Lung (tissue), 12 donors: ENCODE results near the gene CEP85L. TPM values are rescaled to one million over a fixed set of nuclear protein-coding genes. Genes with fewer than 3 reads are reported as not detected.

Source experiments
- ATAC-seq: fragments of 200-7000 bp; cut with Tn5 transposase; one replicate; pipeline ENCODE4 v1.9.1; 2020; ENCODE audit warnings: moderate number of reproducible peaks; ENCODE audit not compliant: insufficient read depth, low FRiP score
- DNase-seq, 3 donors: peaks; one replicate each; pipeline ENCODE4 v3.0.0-alpha.2; 2013 to 2017
- H3K27ac ChIP-seq, 2 donors: one replicate each; pipeline ENCODE4 v1.5.1; 2013; ENCODE audit warnings: mild to moderate bottlenecking in 2 of 2, moderate library complexity in 2 of 2, control low read depth in 1 of 2, inconsistent platforms in 1 of 2, low read depth in 1 of 2, low read length in 1 of 2
- H3K27me3 ChIP-seq, 3 donors: one replicate each; pipeline ENCODE4 v1.5.1; 2013; ENCODE audit warnings: low read length in 2 of 3; ENCODE audit not compliant: control insufficient read depth in 3 of 3, insufficient read depth in 3 of 3
- H3K36me3 ChIP-seq, 4 donors: one replicate each; pipeline ENCODE4 v1.5.1; 2013; ENCODE audit warnings: low read length in 4 of 4, mild to moderate bottlenecking in 1 of 4, moderate library complexity in 1 of 4; ENCODE audit not compliant: control insufficient read depth in 4 of 4, insufficient read depth in 4 of 4
- H3K4me1 ChIP-seq, 5 donors: one replicate each; pipeline ENCODE4 v1.5.1; 2013; ENCODE audit warnings: low read length in 5 of 5, mild to moderate bottlenecking in 2 of 5, moderate library complexity in 1 of 5; ENCODE audit not compliant: control insufficient read depth in 5 of 5, insufficient read depth in 5 of 5
- H3K4me3 ChIP-seq: one replicate; pipeline ENCODE4 v1.5.1; 2013; ENCODE audit warnings: mild to moderate bottlenecking, control low read depth, moderate library complexity
- H3K9ac ChIP-seq, 2 donors: one replicate each; pipeline ENCODE4 v1.5.1; 2013; ENCODE audit warnings: low read length in 2 of 2, control low read depth in 1 of 2; ENCODE audit not compliant: insufficient read depth in 1 of 2
- H3K9me3 ChIP-seq, 4 donors: one replicate each; pipeline ENCODE4 v1.5.1; 2013; ENCODE audit warnings: low read length in 3 of 4, mild to moderate bottlenecking in 1 of 4, moderate library complexity in 1 of 4; ENCODE audit not compliant: control insufficient read depth in 4 of 4, insufficient read depth in 3 of 4
- CTCF ChIP-seq: IDR thresholded peaks from 2 replicates; pipeline ENCODE4 v1.5.1; 2012; ENCODE audit warnings: mild to moderate bottlenecking; ENCODE audit errors: control extremely low read depth, extremely low read depth
- WGBS, 2 donors: extraction: QIAGEN DNeasy Blood & Tissue Kit; methylation state at CpG; one replicate each; pipeline ENCODE4 v1.1.7; 2013; 5-methylcytosine and 5-hydroxymethylcytosine counted together
- polyA plus RNA-seq, 2 donors: library from polyadenylated mRNA; stranded (reverse); fragments of 200-250 nt; gene quantifications; one replicate each; pipeline ENCODE4 v1.2.1, GENCODE V29; 2013
- total RNA-seq, 2 donors: library from RNA; depleted of rRNA in 1 of 2; stranded (reverse); fragments of >200 nt in 1 of 2; gene quantifications; one replicate each; pipeline ENCODE4 v1.2.1, GENCODE V29; 2014 to 2021
- donor health status: control.
- donor health status: control.
- donor health status: Bipolar disorder and iron deficiency.
- donor health status: healthy.
- donor health status: DM: yes; HTN: yes; CAD: no.

The CEP85L gene
- total and polyA plus RNA-seq, 4 donors = 1.3 to 40.8 (median 7.1) TPM

DNA sequence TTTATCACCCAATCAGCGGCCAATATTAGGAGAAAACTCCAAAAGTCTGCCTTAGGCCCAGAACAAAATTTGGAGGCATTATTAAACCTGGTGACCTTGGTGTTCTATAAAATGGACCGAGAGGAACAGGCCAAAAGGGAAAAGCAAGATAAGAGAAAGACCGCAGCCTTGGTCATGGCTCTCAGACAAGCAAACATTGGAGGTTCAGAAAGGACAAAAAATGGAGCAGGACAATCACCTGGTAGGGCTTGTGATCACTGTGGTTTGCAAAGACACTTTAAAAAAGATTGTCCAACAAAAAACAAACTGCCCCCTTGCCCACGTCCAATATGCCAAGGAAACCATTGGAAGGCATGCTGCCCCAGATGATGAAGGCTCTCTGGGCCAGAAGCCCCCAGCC, 31.2 kb downstream of the CEP85L start:
- WGBS, 2 donors = 93% methylated on average over 4 of the region's 4 CpGs
- ATAC-seq (no peak), DNase-seq (no peak)
- TF ChIP-seq CTCF = no peak
- no peak overlapping the region for H3K4me3 ChIP-seq
- H3K4me1 ChIP-seq = peaks cover 0 to 5% (median 0%) of the 10 kb centered on the region in 5 donors
- no peak overlapping the region for H3K9ac ChIP-seq
- peaks cover 0 to 10% (median 4%) of the 10 kb centered on the region in 4 donors for H3K36me3 ChIP-seq
- no peak overlapping the region for H3K27ac ChIP-seq
- no peaks in the 10 kb centered on the region for H3K27me3 ChIP-seq
- H3K9me3 ChIP-seq = peaks cover 0 to 4% (median 0%) of the 10 kb centered on the region in 4 donors

GRCh38 chr6:118618676-118619377, 32.6 kb downstream of the CEP85L start:
- ATAC-seq (peak; percentile 54), DNase-seq (peak in 2 of 3 donors; percentile 24 to 27)
- Histone ChIP-seq H3K9me3 (peaks cover 0 to 4% (median 0%) of the 10 kb centered on the region in 4 donors), H3K27me3 (no peaks in the 10 kb centered on the region), H3K27ac (no peak overlapping the region), H3K4me3 (no peak overlapping the region), H3K4me1 (peaks cover 0 to 5% (median 0%) of the 10 kb centered on the region in 5 donors), H3K9ac (no peak overlapping the region), H3K36me3 (peaks cover 0 to 6% (median 2%) of the 10 kb centered on the region in 4 donors)
- 39% methylated on average over 15 of the region's 15 CpGs for WGBS, 2 donors
- TF ChIP-seq CTCF = peak; percentile 81

DNA sequence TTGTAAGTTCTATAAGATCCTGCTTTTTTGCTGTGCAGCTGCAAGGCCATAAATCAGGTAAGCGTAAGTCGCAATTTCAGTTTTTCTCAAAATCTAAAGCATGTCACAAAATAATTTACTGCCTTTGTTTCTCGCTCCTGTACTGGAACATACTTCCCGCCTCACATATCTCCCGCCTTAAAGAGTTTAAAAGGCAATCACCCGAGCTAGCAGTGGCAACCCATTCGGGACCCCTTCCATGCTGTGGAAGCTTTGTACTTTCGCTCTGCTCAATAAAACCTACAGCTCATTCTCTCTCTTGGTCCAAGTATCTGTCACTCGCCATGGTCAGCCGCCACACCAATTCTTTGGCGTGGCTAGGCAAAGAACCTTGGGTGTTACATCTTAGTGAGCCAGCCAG, 34.0 kb downstream of the CEP85L start:
- H3K9ac ChIP-seq = no peak overlapping the region
- H3K27ac ChIP-seq = no peak overlapping the region
- 69 to 78% methylated on average over 11 of the region's 11 CpGs for WGBS, 2 donors
- H3K4me3 ChIP-seq = no peak overlapping the region
- no peak for TF ChIP-seq CTCF
- H3K9me3 ChIP-seq = peaks cover 0 to 4% (median 0%) of the 10 kb centered on the region in 4 donors
- peak; percentile 16 to 42 (median 21) for DNase-seq
- peaks cover 0 to 5% (median 0%) of the 10 kb centered on the region in 5 donors for H3K4me1 ChIP-seq
- no peaks in the 10 kb centered on the region for H3K27me3 ChIP-seq
- ATAC-seq = no peak
- peaks cover 0 to 6% (median 2%) of the 10 kb centered on the region in 4 donors for H3K36me3 ChIP-seq
